CD14-positive monocyte (primary cell): ENCODE results near the gene ZFP36. TPM values are rescaled to one million over a fixed set of nuclear protein-coding genes. Genes with fewer than 3 reads are reported as not detected.

ENCODE experiments used
- DNase-seq, 3 donors: peaks; one replicate each; pipeline ENCODE4 v3.0.0-alpha.2; 2011 to 2022
- H2AFZ ChIP-seq: 2 replicates; pipeline ENCODE4 v1.6.0; 2012; ENCODE audit warnings: mild to moderate bottlenecking, low read depth, low read length, inconsistent platforms; ENCODE audit not compliant: insufficient read depth, poor library complexity, severe bottlenecking
- H3K27ac ChIP-seq, 2 donors: 1 replicate in 1 of 2; 2 replicates in 1 of 2; pipeline ENCODE4 v1.5.1; 2012 to 2013; ENCODE audit warnings: low read length in 2 of 2, control low read depth in 1 of 2, inconsistent platforms in 1 of 2, low read depth in 1 of 2, mild to moderate bottlenecking in 1 of 2
- H3K27me3 ChIP-seq, 2 donors: one replicate each; pipeline versions ENCODE4 v1.6.0 to v1.6.1; 2011 to 2013; ENCODE audit warnings: low read length in 2 of 2; ENCODE audit not compliant: control insufficient read depth in 2 of 2, insufficient read depth in 2 of 2
- H3K36me3 ChIP-seq, 2 donors: replicated peaks in 1 of 2; 1 replicate in 1 of 2; 2 replicates in 1 of 2; pipeline versions ENCODE4 v1.5.1 to v1.6.1; 2012 to 2013; ENCODE audit warnings: low read length in 2 of 2, control low read depth in 1 of 2, inconsistent platforms in 1 of 2, mild to moderate bottlenecking in 1 of 2; ENCODE audit not compliant: insufficient read depth in 2 of 2, control insufficient read depth in 1 of 2
- H3K4me1 ChIP-seq, 2 donors: 1 replicate in 1 of 2; 2 replicates in 1 of 2; pipeline versions ENCODE4 v1.5.1 to v1.6.1; 2012 to 2013; ENCODE audit warnings: low read length in 2 of 2, control low read depth in 1 of 2, inconsistent platforms in 1 of 2, mild to moderate bottlenecking in 1 of 2, moderate library complexity in 1 of 2; ENCODE audit not compliant: insufficient read depth in 2 of 2, control insufficient read depth in 1 of 2
- H3K4me2 ChIP-seq: replicated peaks from 2 replicates; pipeline ENCODE3; 2012; ENCODE audit warnings: low read length, moderate library complexity, mild to moderate bottlenecking; ENCODE audit not compliant: poor library complexity, severe bottlenecking; ENCODE audit errors: extremely low read depth
- H3K4me3 ChIP-seq, 3 experiments: fragments of 200-600 bp in 1 of 3; sonication (generic) in 1 of 3; replicated peaks in 1 of 3; 1 replicate in 2 of 3; 2 replicates in 1 of 3; pipeline ENCODE4 v1.5.1; 2011 to 2013; ENCODE audit warnings: low read length in 3 of 3, mild to moderate bottlenecking in 3 of 3, control low read depth in 2 of 3, low read depth in 2 of 3, inconsistent platforms in 1 of 3, moderate library complexity in 1 of 3
- H3K79me2 ChIP-seq: 2 replicates; pipeline ENCODE4 v1.6.0; 2012; ENCODE audit warnings: mild to moderate bottlenecking, control low read depth, inconsistent platforms, low read length, moderate library complexity; ENCODE audit not compliant: insufficient read depth
- H3K9ac ChIP-seq: 2 replicates; pipeline ENCODE4 v1.6.0; 2017; ENCODE audit warnings: low read length, mild to moderate bottlenecking; ENCODE audit not compliant: insufficient read depth, poor library complexity, severe bottlenecking
- H3K9me3 ChIP-seq, 2 donors: replicated peaks in 1 of 2; 1 replicate in 1 of 2; 2 replicates in 1 of 2; pipeline versions ENCODE4 v1.5.1 to v1.6.1; 2012 to 2013; ENCODE audit warnings: low read length in 2 of 2, control low read depth in 1 of 2; ENCODE audit not compliant: control insufficient read depth in 1 of 2, insufficient read depth in 1 of 2
- H4K20me1 ChIP-seq: 2 replicates; pipeline ENCODE4 v1.6.0; 2012; ENCODE audit warnings: mild to moderate bottlenecking, low read length, control low read depth, moderate library complexity; ENCODE audit not compliant: insufficient read depth
- H3K27ac Mint-ChIP-seq, 7 donors: one replicate each; pipeline ENCODE4 v1.8.0; 2020; ENCODE audit warnings: mild to moderate bottlenecking in 7 of 7, mixed read lengths in 7 of 7, moderate library complexity in 6 of 7, inconsistent platforms in 2 of 7
- H3K27me3 Mint-ChIP-seq, 3 donors: one replicate each; pipeline ENCODE4 v1.8.0; 2021 to 2022; ENCODE audit warnings: low read depth in 3 of 3, mild to moderate bottlenecking in 3 of 3, mixed read lengths in 3 of 3, moderate library complexity in 3 of 3, inconsistent platforms in 1 of 3
- H3K36me3 Mint-ChIP-seq, 2 donors: one replicate each; pipeline ENCODE4 v1.8.0; 2020; ENCODE audit warnings: mixed read lengths in 2 of 2, inconsistent platforms in 1 of 2, mild to moderate bottlenecking in 1 of 2
- H3K4me1 Mint-ChIP-seq: one replicate; pipeline ENCODE4 v1.8.0; 2020; ENCODE audit warnings: mild to moderate bottlenecking, mixed read lengths
- H3K4me3 Mint-ChIP-seq, 2 donors: one replicate each; pipeline ENCODE4 v1.8.0; 2020; ENCODE audit warnings: mild to moderate bottlenecking in 2 of 2, mixed read lengths in 2 of 2, moderate library complexity in 1 of 2
- H3K9me3 Mint-ChIP-seq, 7 donors: one replicate each; pipeline ENCODE4 v1.8.0; 2020 to 2022; ENCODE audit warnings: mixed read lengths in 7 of 7, mild to moderate bottlenecking in 6 of 7, moderate library complexity in 6 of 7, inconsistent platforms in 2 of 7
- WGBS: methylation state at CpG from one replicate; pipeline ENCODE4 v1.1.5; 2013; ENCODE audit warnings: missing lambda C conversion rate; ENCODE audit not compliant: insufficient coverage; 5-methylcytosine and 5-hydroxymethylcytosine counted together
- intact Hi-C, 2 donors: fragments of 100-400 bp; cut with micrococcal nuclease; formaldehyde crosslinking; loops; one replicate each; pipeline versions ENCODE4 v1.15.0 to v1.15.1; 2023
- polyA plus RNA-seq, 3 donors: library from polyadenylated mRNA; depleted of rRNA in 1 of 3; unstranded in 2 of 3; stranded (reverse) in 1 of 3; fragments of 300-500 nt in 2 of 3; fragments of >200 nt in 1 of 3; fragmentation: Illumina TruSeq in 2 of 3; gene quantifications; 1 replicate in 2 of 3; 2 replicates in 1 of 3; pipeline ENCODE4 v1.2.3, GENCODE V29; 2012 to 2021
- TF ChIP-seq, protein P1 (sequence below): fragments of 200-600 bp; IDR thresholded peaks from one replicate; pipeline ENCODE4 v1.8.0; 2022; ENCODE audit warnings: antibody characterized with exemption, mild to moderate bottlenecking

The ZFP36 gene
- polyA plus RNA-seq, 3 donors, result 473 to 2,084 (median 632) TPM

DNA sequence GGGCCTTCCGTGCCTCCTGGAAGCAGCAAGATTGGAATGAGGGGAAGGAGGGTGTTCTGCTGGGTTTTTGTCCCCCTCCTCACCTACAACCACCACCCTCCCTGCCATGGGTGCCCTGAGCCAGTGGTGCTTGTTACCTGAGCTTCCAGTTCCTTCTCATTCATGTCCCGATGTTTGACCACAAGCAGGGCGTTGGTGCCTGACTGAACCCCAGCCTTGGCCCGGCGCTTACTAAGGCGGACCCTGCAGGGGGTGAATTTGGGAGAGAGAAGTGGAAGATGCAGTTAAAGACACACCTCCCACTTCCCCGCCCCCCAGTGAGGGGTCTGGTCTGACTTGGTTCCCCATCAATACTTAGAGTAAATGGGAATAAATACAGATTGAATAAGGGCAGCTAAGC lies 20.1 kb upstream of the ZFP36 start:
- DNase-seq, result no peak
- TF ChIP-seq, protein P1, sequence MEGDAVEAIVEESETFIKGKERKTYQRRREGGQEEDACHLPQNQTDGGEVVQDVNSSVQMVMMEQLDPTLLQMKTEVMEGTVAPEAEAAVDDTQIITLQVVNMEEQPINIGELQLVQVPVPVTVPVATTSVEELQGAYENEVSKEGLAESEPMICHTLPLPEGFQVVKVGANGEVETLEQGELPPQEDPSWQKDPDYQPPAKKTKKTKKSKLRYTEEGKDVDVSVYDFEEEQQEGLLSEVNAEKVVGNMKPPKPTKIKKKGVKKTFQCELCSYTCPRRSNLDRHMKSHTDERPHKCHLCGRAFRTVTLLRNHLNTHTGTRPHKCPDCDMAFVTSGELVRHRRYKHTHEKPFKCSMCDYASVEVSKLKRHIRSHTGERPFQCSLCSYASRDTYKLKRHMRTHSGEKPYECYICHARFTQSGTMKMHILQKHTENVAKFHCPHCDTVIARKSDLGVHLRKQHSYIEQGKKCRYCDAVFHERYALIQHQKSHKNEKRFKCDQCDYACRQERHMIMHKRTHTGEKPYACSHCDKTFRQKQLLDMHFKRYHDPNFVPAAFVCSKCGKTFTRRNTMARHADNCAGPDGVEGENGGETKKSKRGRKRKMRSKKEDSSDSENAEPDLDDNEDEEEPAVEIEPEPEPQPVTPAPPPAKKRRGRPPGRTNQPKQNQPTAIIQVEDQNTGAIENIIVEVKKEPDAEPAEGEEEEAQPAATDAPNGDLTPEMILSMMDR, result no peak
- H3K4me3 ChIP-seq, result no peak overlapping the region
- intact Hi-C loops, result no loop called here
- 67% methylated on average over 2 of the region's 7 CpGs for WGBS
- Mint-ChIP-seq H3K27ac (peak overlapping the region in 4 of 7 donors; percentile 18 to 44 (median 28)), H3K4me3 (no peak overlapping the region), H3K36me3 (peaks cover 67 to 72% of the 10 kb centered on the region in 2 donors), H3K27me3 (peaks cover 0 to 2% (median 0%) of the 10 kb centered on the region in 3 donors), H3K4me1 (peaks cover 13% of the 10 kb centered on the region), H3K9me3 (no peaks in the 10 kb centered on the region)
- peak overlapping the region in 1 of 2 donors; percentile 38 for H3K27ac ChIP-seq
- peaks cover 11 to 12% of the 10 kb centered on the region in 2 donors for H3K4me1 ChIP-seq
- H4K20me1 ChIP-seq, result peaks cover 6% of the 10 kb centered on the region
- no peak overlapping the region for H3K9ac ChIP-seq
- no peaks in the 10 kb centered on the region for H3K9me3 ChIP-seq
- H3K27me3 ChIP-seq, result no peaks in the 10 kb centered on the region
- peaks cover 18% of the 10 kb centered on the region for H3K79me2 ChIP-seq
- peaks cover 64 to 82% of the 10 kb centered on the region in 2 donors for H3K36me3 ChIP-seq
- H2AFZ ChIP-seq, result no peak overlapping the region
- H3K4me2 ChIP-seq, result no peak overlapping the region

DNA sequence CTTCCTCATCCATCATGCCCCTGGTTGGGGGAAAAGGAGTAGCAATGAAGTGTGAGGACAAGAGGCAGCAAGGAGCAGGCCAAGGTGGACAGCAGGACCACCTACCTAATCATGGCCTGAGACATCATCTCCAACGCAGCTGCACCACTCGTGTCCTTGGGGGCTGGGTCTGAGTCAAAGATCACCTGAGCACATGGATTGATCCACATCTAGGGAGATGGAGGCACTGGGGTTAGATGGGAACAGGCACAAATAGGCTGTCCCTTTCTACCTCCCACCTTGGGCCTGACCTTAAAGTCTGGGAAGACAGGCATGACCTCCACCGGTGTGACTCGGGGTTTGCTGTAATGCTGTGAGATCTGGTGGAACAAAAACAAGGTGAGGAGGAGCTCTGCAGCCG lies 18.0 kb upstream of the ZFP36 start:
- H3K4me3 Mint-ChIP-seq, result no peak overlapping the region
- Histone ChIP-seq H3K4me2 (no peak overlapping the region), H3K79me2 (peaks cover 37% of the 10 kb centered on the region), H2AFZ (no peak overlapping the region), H3K36me3 (peaks cover 48 to 66% of the 10 kb centered on the region in 2 donors), H3K27me3 (no peaks in the 10 kb centered on the region), H3K4me1 (peaks cover 21 to 22% of the 10 kb centered on the region in 2 donors), H3K9me3 (no peaks in the 10 kb centered on the region), H4K20me1 (peaks cover 6% of the 10 kb centered on the region), H3K9ac (no peak overlapping the region), H3K27ac (peak overlapping the region in 1 of 2 donors; percentile 91), H3K4me3 (no peak overlapping the region)
- peaks cover 51 to 66% of the 10 kb centered on the region in 2 donors for H3K36me3 Mint-ChIP-seq
- WGBS, result 100% methylated on average over 1 of the region's 5 CpGs
- H3K27ac Mint-ChIP-seq, result peak overlapping the region in 5 of 7 donors; percentile 1 to 97 (median 12)
- peaks cover 19% of the 10 kb centered on the region for H3K4me1 Mint-ChIP-seq
- DNase-seq, result no peak
- peaks cover 0 to 2% (median 0%) of the 10 kb centered on the region in 3 donors for H3K27me3 Mint-ChIP-seq
- intact Hi-C loops, result no loop called here
- no peaks in the 10 kb centered on the region for H3K9me3 Mint-ChIP-seq
- TF ChIP-seq, protein P1, result no peak
